Kidney capillary endothelial cell (primary cell): ENCODE data around the gene OSBPL7.

Experiments used
- DNase-seq: peaks from one replicate; pipeline ENCODE4 v3.0.0-alpha.2; 2018; ENCODE audit warnings: low spot score

Gene OSBPL7

DNA sequence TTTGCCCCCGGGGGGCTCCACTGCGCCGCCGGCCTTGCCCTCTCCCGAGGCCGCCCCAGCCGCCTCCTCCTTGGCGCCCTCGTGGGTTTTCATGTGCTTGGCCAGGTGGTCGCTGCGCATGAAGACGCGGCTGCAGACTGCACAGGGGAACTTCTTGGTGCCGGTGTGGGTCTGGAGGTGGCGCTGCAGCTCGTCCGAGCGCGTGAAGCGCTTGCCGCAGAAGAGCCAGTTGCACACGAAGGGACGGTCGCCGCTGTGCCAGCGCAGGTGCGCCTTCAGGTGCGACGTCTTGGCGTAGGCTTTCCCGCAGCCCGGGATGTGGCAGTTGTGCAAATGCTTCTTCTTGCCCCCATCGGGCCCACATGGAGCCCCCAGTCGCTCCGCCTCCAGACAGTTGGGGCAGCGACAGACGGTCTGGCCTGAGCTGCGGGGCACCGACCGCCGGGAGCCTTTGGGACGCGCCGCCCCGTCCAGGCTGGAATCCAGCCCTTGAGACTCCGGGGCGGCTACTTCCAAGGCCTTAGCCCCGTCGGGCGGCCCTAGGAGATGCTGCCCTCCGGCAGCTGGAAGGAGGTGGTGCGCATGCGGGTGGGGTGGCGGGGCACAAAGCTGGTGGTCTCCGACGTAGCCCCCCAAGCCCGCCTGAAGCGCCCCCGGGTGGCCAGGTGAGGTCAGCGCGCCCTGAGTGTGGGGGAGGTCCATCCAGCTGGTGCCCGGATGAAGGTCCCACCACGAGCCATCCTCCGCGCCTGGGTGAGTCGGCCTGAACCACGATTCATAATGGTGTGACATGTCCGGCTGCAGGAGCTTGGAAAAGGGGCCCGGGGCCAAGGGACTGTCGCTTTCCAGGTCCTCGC is 26.0 kb upstream of the OSBPL7 start:
- DNase-seq = no peak

DNA sequence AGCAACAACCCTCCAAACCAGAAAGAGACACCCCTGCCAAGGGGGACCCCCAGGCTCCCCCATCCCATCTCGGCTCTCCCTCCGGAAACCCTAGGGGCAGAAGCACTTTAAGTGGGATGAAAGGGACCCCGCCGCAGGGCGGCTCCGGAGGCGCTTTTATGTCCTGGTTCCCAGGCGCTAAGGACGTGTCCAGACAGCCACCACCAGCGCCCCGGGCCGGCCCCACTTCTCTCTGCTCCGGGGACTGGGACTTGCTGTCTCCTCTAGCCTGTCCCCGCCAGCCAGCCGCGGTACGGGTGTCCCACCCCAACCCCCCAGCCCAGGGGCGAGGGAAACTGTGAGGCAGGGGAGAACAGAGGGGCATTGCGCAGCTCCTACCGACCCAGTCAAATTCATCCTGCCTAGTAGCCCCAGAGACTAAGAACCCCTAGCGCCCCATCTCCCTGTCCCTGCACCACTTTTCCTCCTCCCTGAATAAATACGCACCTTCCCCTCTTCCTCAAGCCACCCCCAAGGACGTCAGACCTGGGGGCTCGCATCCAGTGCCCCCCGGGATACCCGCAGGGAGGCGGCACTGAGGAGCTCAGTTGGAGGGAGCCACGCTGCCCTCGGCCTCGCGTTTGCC is 25.2 kb upstream of the OSBPL7 start:
- no peak for DNase-seq

DNA sequence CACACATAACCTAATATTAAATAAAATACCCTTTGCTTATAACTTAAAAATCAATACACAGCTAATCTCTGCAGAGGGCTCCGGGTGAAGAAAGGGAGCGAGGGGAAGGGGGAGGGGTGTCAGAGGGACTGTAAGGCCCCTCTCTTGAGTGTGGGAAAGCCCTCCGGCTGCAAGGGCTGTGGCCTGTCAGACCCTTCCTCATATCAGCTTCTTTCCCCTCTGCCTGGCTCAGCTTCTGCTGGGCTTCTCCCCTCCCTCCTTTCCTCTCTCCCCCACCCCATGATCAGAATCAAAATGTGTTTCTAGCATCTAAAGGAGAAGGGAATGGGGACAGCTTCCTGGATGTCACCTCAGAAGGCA is 24.1 kb upstream of the OSBPL7 start:
- DNase-seq = no peak

DNA sequence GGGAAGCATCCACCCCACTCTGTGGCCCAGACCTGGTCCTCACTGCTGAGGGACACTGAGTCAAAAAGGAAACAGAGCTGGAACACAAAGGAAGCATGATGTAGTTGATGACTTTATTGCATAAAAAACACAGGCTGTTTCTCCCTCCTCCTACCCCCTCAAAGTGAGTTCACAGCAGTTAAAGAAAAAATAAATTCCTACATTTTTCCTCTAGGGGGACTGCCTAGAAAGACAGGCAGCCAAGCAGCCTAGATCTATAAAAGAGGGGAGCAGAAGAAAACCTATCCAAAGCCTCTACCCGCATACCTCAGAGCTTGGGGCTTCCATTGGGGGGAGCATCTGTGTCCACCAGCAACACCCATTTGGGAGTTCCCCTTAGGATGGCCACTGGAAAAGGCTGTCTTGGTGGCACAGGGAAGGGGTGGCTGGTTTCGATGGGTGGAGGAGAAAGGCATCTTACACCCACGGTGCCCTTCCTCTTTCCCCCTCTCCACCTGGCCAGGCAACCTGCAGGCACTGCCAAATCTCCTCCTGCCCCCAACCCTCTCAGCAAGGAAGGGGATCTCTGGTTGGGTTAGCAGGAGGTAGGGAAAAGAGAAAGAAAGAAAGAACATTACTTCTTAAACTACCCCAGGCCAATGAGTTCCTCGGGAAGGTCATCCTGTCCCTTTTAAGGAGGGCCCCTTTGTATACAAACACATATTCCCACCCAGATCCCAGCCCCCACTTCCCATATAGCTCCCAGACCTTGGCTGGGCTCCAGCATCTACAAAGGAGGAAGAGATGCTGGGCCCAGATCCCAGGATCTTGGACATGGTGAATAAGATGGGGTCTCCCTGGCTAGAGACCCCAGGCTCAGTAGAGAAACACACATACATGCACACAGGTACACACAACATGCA is 23.5 kb upstream of the OSBPL7 start:
- DNase-seq = no peak

DNA sequence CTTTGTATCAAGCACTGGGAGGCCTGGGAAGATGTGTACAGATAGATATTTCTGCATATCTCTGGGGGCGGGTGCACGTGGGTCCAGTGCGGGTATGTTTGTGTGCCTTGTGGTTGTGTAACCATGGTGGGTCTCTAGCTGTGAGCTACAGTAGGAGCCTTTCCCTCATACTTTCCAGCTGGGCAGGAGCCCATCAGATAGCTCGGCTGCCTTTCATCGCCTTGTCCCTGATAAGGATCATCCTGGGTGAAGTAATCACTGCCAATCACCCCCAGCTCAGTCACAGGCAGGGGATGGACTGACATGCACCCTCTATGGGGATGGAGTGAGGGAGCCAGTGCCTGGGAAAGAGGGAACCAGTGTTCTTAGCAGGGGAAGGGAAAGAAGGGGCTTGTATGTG is 22.6 kb upstream of the OSBPL7 start:
- no peak for DNase-seq

DNA sequence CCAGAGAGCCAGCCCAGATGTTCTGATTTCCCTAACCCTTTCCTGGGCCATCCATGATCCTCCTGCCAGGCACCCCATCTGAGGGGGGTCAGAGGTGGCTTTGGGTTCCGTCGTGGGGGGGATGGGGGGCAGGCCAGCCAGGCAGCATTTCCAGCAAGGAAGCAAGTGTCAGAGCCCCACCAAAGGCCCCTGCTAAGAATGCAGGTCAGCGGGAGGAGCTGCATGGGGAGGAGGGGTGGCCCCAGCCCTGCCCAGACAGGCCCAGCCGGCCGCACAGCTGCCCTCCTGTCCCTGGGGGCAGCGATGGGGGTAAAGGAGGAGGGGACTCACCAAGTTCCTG is 21.8 kb upstream of the OSBPL7 start:
- DNase-seq = no peak

DNA sequence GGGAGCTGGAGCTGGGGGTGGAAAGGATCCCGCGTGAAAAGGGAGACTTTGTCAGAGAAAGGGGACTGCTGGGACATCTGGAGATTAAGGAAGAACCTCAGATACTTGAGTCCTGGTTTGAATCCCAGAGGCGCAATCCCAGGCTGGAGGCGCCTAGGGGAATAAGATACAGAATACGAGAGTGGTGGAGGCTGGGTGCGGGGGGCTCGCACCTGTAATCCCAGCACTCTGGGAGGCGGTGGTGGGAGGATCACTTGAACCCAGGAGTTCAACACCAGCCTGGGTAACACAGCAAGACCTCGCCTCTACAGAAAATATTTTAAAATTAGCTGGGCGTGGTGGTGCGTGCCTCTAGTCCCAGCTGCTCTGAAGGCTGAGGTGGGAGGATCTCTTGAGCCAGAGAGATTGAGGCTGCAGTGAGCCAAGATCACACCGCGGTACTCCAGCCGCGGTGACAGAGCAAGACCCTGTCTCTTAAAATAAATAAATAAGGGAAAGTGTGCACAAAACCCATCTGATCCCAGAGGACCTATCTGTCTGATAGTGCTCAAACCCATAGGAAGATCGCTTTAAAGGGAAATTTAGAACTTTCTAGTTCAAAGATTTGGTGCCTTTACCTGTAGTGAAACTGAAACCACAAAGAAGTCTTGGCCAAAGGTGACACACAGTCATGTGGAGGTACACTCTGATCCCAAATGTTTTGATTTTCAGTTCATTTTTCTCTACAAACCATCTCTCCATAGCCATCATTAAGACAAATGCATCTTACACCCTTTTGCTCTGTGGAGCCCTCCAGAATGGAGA is 20.1 kb upstream of the OSBPL7 start:
- DNase-seq = no peak

DNA sequence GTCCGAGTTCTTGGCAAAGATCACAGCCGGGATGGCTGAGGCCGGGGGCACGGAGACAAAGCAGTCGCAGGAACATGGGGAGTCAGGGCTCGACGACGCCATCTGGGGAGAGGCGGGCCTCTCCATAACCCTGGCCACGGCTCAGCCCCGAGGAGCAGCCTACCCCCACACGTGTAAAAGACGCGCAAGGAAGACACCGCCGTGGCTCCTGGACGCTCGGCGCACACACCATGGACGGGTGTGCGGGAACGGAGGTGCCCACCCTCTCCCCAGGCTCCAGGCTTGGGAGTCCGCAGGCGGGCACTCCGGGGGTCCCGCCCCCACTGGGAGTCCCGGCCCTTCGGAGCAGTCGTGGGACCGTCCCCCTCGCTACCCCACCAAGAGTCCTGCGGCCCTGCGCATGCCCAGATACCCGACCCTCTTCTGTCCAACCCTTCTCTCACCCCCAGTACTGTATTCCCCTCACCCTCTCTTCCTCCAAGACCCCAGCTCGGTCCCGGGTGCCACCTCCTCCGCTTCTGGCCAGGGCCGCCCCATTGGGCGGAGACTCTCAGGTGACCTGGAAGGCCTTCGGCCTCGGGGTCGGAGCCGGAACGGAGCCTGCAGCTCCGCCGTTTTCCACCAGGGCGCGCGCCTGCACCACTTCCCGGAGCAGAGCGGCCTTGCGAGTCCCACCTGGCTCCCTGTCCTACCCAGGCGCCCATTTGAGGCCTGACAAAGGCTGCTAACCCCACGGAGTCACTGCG is 19.3 kb upstream of the OSBPL7 start, which contains the start of gene SCRN2:
Gene SCRN2 (minus strand): TSS at position 532 of the 746 bp plus-strand sequence. CDS start 430 bp downstream, at position 102.
- DNase-seq = peak; percentile 87

DNA sequence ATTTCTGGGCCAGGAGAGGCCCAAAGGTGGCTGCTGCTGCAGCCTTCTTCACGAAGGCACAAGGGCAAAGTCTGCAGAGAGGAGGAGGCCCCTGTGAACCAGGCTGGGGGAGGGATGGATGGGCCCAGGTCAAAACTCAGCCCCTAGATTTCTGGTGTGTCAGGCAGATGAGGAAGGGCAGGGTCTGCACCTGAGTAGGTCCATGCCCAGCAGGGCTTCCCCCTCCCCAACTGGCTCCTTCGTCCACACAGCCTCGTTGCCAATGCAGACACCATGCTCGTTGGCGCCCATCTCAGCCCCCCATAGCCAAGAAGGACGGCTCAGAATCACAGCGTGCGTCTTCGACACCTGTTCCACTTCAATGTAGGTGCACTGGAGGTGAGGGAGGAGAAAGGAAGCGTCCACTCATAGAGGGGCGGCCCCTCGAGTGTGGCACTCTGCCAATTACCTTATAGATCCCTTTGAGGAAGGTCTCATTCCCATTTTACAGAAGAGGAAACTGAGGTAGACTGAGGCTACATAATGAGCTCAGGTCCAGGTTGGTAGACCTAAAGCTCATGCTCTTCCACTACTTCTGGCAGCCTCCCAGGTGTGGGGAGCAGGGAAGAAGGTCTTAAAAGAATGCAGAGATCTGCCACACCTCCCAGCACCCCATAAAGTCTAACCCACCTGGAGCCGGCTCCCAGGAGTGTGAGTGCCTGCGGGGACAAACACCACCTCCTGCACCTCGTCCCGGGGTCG is 18.6 kb upstream of the OSBPL7 start:
- DNase-seq = no peak

DNA sequence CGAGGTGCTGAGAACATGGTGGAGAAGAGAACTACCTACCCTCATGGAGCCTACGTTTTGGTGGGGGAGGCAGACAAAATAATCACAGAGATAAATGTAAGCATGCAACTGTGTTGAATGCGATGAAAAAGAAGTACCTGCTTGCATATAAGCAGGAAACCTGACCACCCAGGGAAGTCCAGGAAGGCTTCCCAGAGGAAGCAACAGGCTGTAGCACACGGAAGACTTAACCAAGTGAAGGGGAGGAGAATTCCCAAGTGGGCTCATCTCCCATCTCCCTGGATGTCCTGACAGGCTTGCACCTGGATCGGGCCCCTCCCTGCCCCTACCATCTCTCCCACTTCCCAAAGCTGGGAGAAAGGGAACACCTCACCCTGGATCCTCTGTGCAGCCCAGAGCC is 17.5 kb upstream of the OSBPL7 start:
- DNase-seq = no peak

DNA sequence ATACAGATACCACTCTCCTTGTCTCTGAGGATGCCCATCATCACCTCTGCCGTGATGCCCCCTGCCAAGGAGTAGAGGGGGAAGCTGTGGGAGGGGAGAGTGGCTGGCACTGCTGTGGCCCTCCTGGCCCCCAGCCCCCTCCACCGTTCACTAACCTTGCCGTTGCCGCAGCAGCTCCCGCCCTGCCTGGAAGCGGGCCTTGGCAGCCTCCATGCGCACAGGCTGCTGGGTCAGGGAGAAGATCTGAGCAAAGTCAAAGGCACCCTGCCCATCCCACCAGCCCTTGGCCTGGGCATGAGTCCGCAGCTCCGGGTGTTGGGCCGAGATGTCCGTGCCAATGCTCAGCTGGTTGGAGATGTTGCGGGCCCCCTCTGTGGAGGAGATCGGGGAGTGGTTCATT is 17.0 kb upstream of the OSBPL7 start:
- DNase-seq = no peak

DNA sequence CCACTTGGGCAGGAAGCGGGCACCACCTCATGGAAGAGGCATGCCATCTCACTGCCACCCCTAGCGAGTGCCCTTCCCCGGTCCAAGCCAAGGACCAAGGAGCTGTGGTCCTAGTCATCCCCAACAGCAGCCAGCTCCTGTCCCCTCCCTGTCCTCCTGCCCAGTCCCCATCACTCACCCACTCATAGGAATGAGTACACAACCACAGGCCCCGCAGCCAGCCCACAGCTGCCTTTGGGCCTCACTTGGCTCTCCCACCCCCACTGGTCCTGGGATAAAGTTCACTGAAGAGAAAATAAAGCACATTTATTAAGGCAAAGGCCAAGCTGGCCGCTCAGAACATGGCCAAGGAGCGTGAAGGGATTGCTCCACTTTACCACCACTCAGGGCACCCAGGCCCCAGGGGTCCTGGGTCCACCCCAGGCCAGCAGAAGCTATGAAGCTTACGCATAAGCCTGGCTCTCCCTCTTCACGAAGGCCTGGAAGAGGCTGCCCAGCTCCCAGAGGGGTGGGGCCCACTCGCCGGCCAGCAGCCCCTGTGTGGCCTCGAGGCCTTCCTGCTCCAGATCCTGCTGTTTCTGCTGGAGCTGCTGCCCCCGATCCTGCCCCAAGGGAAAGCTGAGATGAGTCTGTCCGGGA is 15.9 kb upstream of the OSBPL7 start:
- DNase-seq = no peak

DNA sequence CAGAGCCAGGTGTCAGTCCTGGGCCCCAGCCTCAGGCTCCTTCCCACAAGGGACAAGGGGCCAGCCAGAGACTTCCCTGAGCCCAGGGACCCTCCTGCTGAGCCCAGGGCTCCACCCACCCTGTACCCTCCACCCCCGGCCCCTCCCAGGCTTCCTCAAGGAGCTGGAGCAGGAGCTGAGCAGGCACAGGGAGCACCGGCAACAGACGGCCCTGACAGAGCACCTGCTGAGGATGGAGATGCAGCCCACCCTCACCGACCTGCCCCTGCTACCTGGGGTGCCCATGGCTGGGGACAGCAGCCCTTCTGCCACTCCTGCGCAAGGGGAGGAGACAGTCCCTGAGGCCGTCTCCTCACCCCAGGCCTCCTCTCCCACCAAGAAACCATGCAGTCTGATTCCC is 15.0 kb upstream of the OSBPL7 start:
- no peak for DNase-seq

DNA sequence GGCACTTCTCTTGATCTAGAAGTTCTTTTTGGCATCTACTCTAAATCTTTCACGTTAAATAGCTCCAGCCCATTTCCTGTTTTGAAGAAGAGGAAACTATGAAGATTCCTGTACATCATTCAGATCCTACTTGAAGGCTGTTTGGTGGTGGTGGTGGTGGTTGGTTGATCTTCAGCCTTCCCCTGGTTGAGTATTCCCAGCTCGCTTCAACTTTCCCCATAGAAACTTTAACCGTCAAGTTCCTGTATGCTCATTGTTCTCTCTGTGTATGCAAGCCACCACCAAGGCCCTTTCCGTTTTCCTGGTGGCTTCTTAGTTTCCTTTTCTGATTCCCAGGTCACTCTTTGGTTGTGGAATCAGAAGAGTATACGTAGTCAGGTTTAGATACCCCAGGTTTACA is 13.2 kb upstream of the OSBPL7 start:
- DNase-seq = no peak

DNA sequence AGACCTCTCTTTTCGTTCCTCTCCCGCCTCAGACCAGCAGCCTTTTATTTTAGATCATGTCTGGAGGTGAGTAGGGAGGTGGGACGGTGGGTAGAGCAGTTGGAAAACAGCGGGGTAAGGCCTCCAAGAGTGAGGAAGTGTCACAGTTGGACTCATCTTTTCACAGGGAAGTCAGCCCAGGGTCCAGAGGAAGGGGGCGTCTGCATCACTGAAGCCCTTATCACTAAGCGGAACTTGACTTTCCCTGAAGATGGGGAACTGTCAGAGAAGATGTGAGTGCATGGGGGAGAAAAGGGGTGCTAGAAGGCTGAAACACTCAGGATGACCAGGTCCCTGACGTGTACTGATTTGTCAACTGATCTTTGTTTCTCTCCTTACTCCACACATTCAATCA is 10.3 kb upstream of the OSBPL7 start:
- no peak for DNase-seq

DNA sequence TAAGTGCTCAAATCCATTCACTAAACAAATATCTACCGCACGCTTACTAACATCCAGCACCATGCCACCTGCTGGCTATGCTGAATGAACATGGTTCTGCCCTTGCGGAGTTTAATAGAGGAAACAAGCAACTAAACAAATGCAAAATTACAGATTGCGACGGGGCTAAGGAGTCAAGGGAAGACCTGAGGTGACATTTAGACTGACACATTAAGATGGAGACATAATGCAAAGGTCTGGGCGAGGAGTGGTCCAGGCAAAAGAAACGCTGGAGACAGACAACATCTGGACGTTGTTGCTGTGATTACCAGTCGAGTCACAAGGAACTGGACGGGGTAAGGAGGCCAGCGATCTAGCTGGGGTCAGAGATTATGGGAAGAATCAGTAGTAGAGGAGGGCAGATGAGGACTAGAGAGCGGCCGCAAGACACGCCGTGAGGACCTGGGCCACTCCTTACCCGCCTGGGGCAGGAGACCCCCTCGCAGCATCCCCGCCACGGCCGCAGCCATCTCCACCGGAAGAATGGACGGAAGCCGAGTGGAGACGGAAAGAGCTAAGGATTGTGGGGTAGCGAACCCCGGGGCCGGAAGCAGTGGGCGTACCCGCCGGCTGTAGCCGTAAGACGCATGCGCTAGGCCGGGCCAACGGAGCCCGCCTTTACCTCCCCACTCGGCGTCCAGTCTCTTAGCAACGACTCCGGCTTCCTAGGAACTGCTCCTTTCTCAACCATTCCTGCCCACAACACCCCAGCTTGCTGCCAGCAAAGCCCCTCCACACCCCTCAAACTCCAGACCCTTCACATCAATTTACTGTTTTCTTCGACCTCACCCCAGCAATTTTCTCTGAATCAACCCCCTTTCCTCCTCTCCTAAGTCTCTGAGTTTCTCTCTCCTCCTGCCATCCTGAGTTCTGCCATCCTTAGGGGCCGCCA is 9.7 kb upstream of the OSBPL7 start, which contains the start of the genes LRRC46 and MRPL10:
Gene LRRC46 (plus strand): TSS at position 668 of the 931 bp plus-strand sequence. CDS start 320 bp downstream, outside the sequence.
Gene MRPL10 (minus strand): TSS at position 539 of the 931 bp plus-strand sequence. CDS start 30 bp downstream, at position 509.
- DNase-seq = peak; percentile 92

DNA sequence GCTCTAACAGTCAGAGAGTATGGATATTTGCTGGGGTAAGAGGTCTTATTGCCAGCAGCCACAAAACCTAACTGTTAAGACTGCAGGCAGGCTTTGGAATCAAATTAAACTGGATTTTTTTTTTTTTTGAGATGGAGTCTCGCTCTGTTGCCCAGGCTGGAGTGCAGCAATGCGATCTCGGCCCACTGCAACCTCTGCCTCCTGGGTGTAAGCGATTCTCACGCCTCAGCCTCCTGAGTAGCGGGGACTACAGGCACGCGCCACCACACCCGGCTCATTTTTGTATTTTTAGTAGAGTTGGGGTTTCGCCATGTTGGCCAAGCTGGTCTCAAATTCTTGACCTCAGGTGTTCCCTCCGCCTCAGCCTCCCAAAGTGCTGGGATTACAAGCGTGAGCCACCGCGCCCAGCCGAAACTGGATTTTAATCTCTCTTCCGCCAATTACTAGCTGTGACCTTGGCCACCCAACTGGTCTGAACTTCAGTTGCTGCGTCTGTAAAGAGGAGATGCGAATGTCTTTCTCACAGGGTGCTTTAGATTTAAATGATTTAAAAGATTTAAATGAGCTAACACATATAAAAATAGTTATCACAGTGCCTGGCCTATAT is 8.9 kb upstream of the OSBPL7 start:
- DNase-seq = no peak

DNA sequence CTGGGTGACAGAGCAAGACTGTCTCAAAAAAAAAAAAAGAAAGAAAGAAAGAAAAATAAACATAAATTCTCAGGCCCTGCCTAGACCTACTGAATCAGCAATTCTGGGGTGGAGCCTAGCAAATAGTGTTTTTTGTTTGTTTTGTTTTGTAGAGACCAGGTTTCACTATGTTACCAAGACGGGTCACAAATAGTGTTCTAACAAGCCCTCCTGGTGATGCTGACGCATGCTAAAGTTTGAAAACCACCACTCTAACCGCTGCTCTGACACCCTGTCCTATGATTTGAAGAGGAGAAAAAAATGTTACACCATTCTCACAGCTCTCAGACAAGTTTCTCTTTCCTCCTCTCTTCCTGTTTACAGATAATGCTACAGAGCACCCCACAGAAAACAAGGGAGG is 8.3 kb upstream of the OSBPL7 start:
- DNase-seq = no peak
